PC-3 (cell line): ENCODE data around the gene NAGPA.

Experiments
- EZH2phosphoT487 ChIP-seq: fragments of 300-600 bp; sonication (generic); IDR thresholded peaks from 2 replicates; pipeline ENCODE4 v1.6.1; 2018; ENCODE audit warnings: mild to moderate bottlenecking, antibody characterized with exemption, low read length, borderline replicate concordance
- TF ChIP-seq, protein P1 (sequence below): fragments of 300-600 bp; sonication (generic); conservative IDR thresholded peaks from 2 replicates; pipeline ENCODE4 v1.5.1; 2017; ENCODE audit warnings: antibody characterized with exemption, low read depth, mild to moderate bottlenecking, low read length

- TF ChIP-seq, protein P1, sequence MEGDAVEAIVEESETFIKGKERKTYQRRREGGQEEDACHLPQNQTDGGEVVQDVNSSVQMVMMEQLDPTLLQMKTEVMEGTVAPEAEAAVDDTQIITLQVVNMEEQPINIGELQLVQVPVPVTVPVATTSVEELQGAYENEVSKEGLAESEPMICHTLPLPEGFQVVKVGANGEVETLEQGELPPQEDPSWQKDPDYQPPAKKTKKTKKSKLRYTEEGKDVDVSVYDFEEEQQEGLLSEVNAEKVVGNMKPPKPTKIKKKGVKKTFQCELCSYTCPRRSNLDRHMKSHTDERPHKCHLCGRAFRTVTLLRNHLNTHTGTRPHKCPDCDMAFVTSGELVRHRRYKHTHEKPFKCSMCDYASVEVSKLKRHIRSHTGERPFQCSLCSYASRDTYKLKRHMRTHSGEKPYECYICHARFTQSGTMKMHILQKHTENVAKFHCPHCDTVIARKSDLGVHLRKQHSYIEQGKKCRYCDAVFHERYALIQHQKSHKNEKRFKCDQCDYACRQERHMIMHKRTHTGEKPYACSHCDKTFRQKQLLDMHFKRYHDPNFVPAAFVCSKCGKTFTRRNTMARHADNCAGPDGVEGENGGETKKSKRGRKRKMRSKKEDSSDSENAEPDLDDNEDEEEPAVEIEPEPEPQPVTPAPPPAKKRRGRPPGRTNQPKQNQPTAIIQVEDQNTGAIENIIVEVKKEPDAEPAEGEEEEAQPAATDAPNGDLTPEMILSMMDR, result no peak
- TF ChIP-seq EZH2phosphoT487, result no peak
Measured at GRCh38 chr16:5002699-5003143, 31.0 kb downstream of the NAGPA start.
